PC-9 (cell line): Measurements from ENCODE around the gene MYO5B. TPM values are rescaled to one million over a fixed set of nuclear protein-coding genes. Genes with fewer than 3 reads are reported as not detected.

ENCODE experiments used
- BruUV-seq: library from RNA; stranded (reverse); fragments of 400-500 nt; replicated peaks from 2 replicates; lab custom pipeline; 2021; lab: Mats Ljungman, UMichigan
- CTCF ChIA-PET: fragments of 300-600 bp; sonication (Branson Sonifier 250); formaldehyde crosslinking; loops from one replicate; lab custom pipeline; 2022; ENCODE audit warnings: antibody characterized with exemption; lab: Charles Lee
- POLR2A ChIA-PET: fragments of 300-600 bp; sonication (Branson Sonifier 250); formaldehyde crosslinking; loops from one replicate; lab custom pipeline; 2022; ENCODE audit warnings: antibody characterized with exemption; ENCODE audit not compliant: unreplicated experiment; lab: Charles Lee
- DNase-seq, 2 experiments: peaks; one replicate each; pipeline versions ENCODE4 v3.0.0 to v3.0.0-alpha.2; 2015 to 2022; ENCODE audit warnings: mixed read lengths in 1 of 2
- H2AFZ ChIP-seq: fragments of 200-600 bp; sonication (generic); 2 replicates; pipeline ENCODE4 v1.8.1; 2017; ENCODE audit warnings: antibody characterized with exemption
- H3F3A ChIP-seq: fragments of 200-600 bp; sonication (generic); 2 replicates; pipeline ENCODE4 v1.8.1; 2017; ENCODE audit warnings: antibody characterized with exemption, mild to moderate bottlenecking, low read depth; ENCODE audit not compliant: insufficient read depth
- H3K27ac ChIP-seq: fragments of 200-600 bp; sonication (generic); 2 replicates; pipeline ENCODE4 v1.6.1; 2016; ENCODE audit warnings: mixed run types
- H3K27me3 ChIP-seq: fragments of 200-600 bp; sonication (generic); 2 replicates; pipeline ENCODE4 v1.6.1; 2016; ENCODE audit warnings: low read depth, mixed run types; ENCODE audit not compliant: insufficient read depth
- H3K36me3 ChIP-seq: fragments of 200-600 bp; sonication (generic); 2 replicates; pipeline ENCODE4 v1.6.1; 2016; ENCODE audit warnings: low read depth, mixed run types
- H3K4me1 ChIP-seq: fragments of 200-600 bp; sonication (generic); replicated peaks from 2 replicates; pipeline ENCODE4 v1.6.1; 2016; ENCODE audit warnings: mixed run types; ENCODE audit not compliant: insufficient read depth
- H3K4me2 ChIP-seq: fragments of 200-600 bp; sonication (generic); 2 replicates; pipeline ENCODE4 v1.6.1; 2017; ENCODE audit warnings: mixed run types
- H3K4me3 ChIP-seq: fragments of 200-600 bp; sonication (generic); 2 replicates; pipeline ENCODE4 v1.6.1; 2016; ENCODE audit warnings: mixed run types
- H3K79me2 ChIP-seq: fragments of 200-600 bp; sonication (generic); 2 replicates; pipeline ENCODE4 v1.6.1; 2017; ENCODE audit warnings: low read depth, mixed run types
- H3K9me2 ChIP-seq: fragments of 200-600 bp; sonication (generic); 2 replicates; pipeline ENCODE4 v1.8.1; 2017; ENCODE audit warnings: mild to moderate bottlenecking; ENCODE audit not compliant: insufficient read depth
- H3K9me3 ChIP-seq: fragments of 200-600 bp; sonication (generic); 2 replicates; pipeline ENCODE4 v1.8.1; 2016; ENCODE audit warnings: low read depth; ENCODE audit not compliant: insufficient read depth
- H4K20me1 ChIP-seq: fragments of 200-600 bp; sonication (generic); 2 replicates; pipeline ENCODE4 v1.8.1; 2017; ENCODE audit not compliant: insufficient read depth
- EZH2 ChIP-seq: fragments of 200-600 bp; sonication (generic); IDR thresholded peaks from 2 replicates; pipeline ENCODE4 v1.8.0; 2017; ENCODE audit warnings: antibody characterized with exemption, low read depth
- intact Hi-C: fragments of 100-400 bp; cut with micrococcal nuclease; formaldehyde crosslinking; loops from one replicate; pipeline ENCODE4 v1.10.0; 2022; ENCODE audit not compliant: unreplicated experiment
- total RNA-seq: library from RNA; stranded (reverse); gene quantifications from 2 replicates; pipeline ENCODE4 v1.2.3, GENCODE V29; 2021
- TF ChIP-seq, protein P1 (sequence below): fragments of 200-600 bp; sonication (generic); conservative IDR thresholded peaks from 2 replicates; pipeline ENCODE4 v1.6.1; 2017; ENCODE audit warnings: mixed run types, antibody characterized with exemption, mild to moderate bottlenecking, moderate library complexity

Gene MYO5B
- total RNA-seq, 1 experiment from 2014 or later: 25.4 TPM

- ChIA-PET POLR2A (no interaction called here), CTCF (no interaction called here)
- no peak overlapping the region for H2AFZ ChIP-seq
- H3K79me2 ChIP-seq: no peaks in the 10 kb centered on the region
- no peaks in the 10 kb centered on the region for H3K9me2 ChIP-seq
- no peak overlapping the region for H3K27ac ChIP-seq
- H3K27me3 ChIP-seq: no peaks in the 10 kb centered on the region
- H3K4me1 ChIP-seq: no peaks in the 10 kb centered on the region
- H3K4me2 ChIP-seq: no peak overlapping the region
- no TSS peak for BruUV-seq
- H3F3A ChIP-seq: no peaks in the 10 kb centered on the region
- H3K36me3 ChIP-seq: no peaks in the 10 kb centered on the region
- intact Hi-C loops: no loop called here
- H3K9me3 ChIP-seq: no peaks in the 10 kb centered on the region
- no peaks in the 10 kb centered on the region for H4K20me1 ChIP-seq
- DNase-seq: no peak
- H3K4me3 ChIP-seq: no peak overlapping the region
- TF ChIP-seq EZH2: no peak
- TF ChIP-seq, protein P1, sequence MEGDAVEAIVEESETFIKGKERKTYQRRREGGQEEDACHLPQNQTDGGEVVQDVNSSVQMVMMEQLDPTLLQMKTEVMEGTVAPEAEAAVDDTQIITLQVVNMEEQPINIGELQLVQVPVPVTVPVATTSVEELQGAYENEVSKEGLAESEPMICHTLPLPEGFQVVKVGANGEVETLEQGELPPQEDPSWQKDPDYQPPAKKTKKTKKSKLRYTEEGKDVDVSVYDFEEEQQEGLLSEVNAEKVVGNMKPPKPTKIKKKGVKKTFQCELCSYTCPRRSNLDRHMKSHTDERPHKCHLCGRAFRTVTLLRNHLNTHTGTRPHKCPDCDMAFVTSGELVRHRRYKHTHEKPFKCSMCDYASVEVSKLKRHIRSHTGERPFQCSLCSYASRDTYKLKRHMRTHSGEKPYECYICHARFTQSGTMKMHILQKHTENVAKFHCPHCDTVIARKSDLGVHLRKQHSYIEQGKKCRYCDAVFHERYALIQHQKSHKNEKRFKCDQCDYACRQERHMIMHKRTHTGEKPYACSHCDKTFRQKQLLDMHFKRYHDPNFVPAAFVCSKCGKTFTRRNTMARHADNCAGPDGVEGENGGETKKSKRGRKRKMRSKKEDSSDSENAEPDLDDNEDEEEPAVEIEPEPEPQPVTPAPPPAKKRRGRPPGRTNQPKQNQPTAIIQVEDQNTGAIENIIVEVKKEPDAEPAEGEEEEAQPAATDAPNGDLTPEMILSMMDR: no peak
Measured at GRCh38 chr18:49994410-49994809, 200.5 kb downstream of the MYO5B start.

- Histone ChIP-seq H3F3A (no peaks in the 10 kb centered on the region), H3K27ac (no peak overlapping the region), H2AFZ (no peak overlapping the region), H3K9me3 (no peaks in the 10 kb centered on the region), H3K27me3 (no peaks in the 10 kb centered on the region), H3K4me1 (no peaks in the 10 kb centered on the region), H4K20me1 (no peaks in the 10 kb centered on the region), H3K9me2 (no peaks in the 10 kb centered on the region), H3K4me3 (no peak overlapping the region), H3K4me2 (no peak overlapping the region), H3K79me2 (no peaks in the 10 kb centered on the region), H3K36me3 (no peaks in the 10 kb centered on the region)
- ChIA-PET CTCF (no interaction called here), POLR2A (no interaction called here)
- no peak for DNase-seq
- intact Hi-C loops: no loop called here
- TF ChIP-seq, protein P1: no peak
- no peak for TF ChIP-seq EZH2
- BruUV-seq: no TSS peak
Measured at GRCh38 chr18:49993299-49993698, 201.6 kb downstream of the MYO5B start.

GRCh38 chr18:49988733-49989132 lies 206.2 kb downstream of the MYO5B start:
- Histone ChIP-seq H3K27me3 (no peaks in the 10 kb centered on the region), H3K4me1 (no peaks in the 10 kb centered on the region), H3F3A (no peaks in the 10 kb centered on the region), H3K4me3 (no peak overlapping the region), H3K9me3 (no peaks in the 10 kb centered on the region), H2AFZ (no peak overlapping the region), H3K4me2 (no peak overlapping the region), H3K9me2 (no peaks in the 10 kb centered on the region), H3K36me3 (no peaks in the 10 kb centered on the region), H3K79me2 (no peaks in the 10 kb centered on the region), H4K20me1 (no peaks in the 10 kb centered on the region), H3K27ac (no peak overlapping the region)
- ChIA-PET POLR2A (no interaction called here), CTCF (no interaction called here)
- intact Hi-C loops: no loop called here
- BruUV-seq: no TSS peak
- TF ChIP-seq, protein P1: no peak
- TF ChIP-seq EZH2: no peak
- no peak for DNase-seq
